Midbrain (tissue), 1 donor: ENCODE measurements around the gene ZNF76.
"Not testable (repeated sequence)": the region's sequence is repeated elsewhere in the genome, so short reads cannot be mapped to it uniquely, and the experiment has no call there.

Experiments
- DNase-seq: peaks from one replicate; lab custom pipeline; 2025; lab: John Stamatoyannopoulos, UW

The ZNF76 gene

GRCh38 chr6:35330541-35331119, 71.1 kb downstream of the ZNF76 start:
- no peak for DNase-seq

GRCh38 chr6:35332074-35332887, 72.7 kb downstream of the ZNF76 start:
- not testable (repeated sequence) for DNase-seq

- DNase-seq: no peak
Measured at GRCh38 chr6:35341557-35341956, 82.0 kb downstream of the ZNF76 start.

- DNase-seq: peak; percentile 98
Measured at GRCh38 chr6:35342258-35343091, 82.9 kb downstream of the ZNF76 start, which contains the start of gene PPARD. TSS of gene PPARD (plus strand) at chr6:35342558. CDS start at chr6:35411088, 68,530 bp downstream.

- peak; percentile 18 for DNase-seq
Measured at GRCh38 chr6:35343092-35343834, 83.7 kb downstream of the ZNF76 start.

GRCh38 chr6:35343835-35344550, 84.5 kb downstream of the ZNF76 start:
- no peak for DNase-seq
